HepG2 (cell line): ENCODE results near the gene NR2F6. TPM values are rescaled to one million over a fixed set of nuclear protein-coding genes. Genes with fewer than 3 reads are reported as not detected.
A peak's percentile ranks its signal among the peaks of the same experiment; 100 is the strongest.

ENCODE experiments used
- ERF ChIP-seq: IDR thresholded peaks from 2 replicates; pipeline ENCODE4 v1.6.1; 2018; ENCODE audit warnings: missing biosample characterization, missing genetic modification reagents
- HHEX ChIP-seq: IDR thresholded peaks from 2 replicates; pipeline ENCODE4 v1.6.1; 2016; ENCODE audit warnings: control low read depth
- KDM2A ChIP-seq: sonication (generic); formaldehyde crosslinking; IDR thresholded peaks from 2 replicates; pipeline ENCODE4 v1.4.0; 2020; ENCODE audit warnings: low read depth, missing genetic modification reagents, borderline replicate concordance
- MTF1 ChIP-seq: sonication (generic); formaldehyde crosslinking; IDR thresholded peaks from 2 replicates; pipeline ENCODE4 v1.5.0; 2020; ENCODE audit warnings: missing genetic modification reagents
- NFE2 ChIP-seq: sonication (generic); formaldehyde crosslinking; IDR thresholded peaks from 2 replicates; pipeline ENCODE4 v1.4.0; 2020; ENCODE audit warnings: missing genetic modification reagents
- PHF21A ChIP-seq: sonication (generic); formaldehyde crosslinking; IDR thresholded peaks from 2 replicates; pipeline ENCODE4 v1.5.0; 2020; ENCODE audit warnings: mild to moderate bottlenecking, missing genetic modification reagents
- TAF1 ChIP-seq: sonication (generic); formaldehyde crosslinking; IDR thresholded peaks from 2 replicates; pipeline ENCODE4 v1.4.0; 2020; ENCODE audit warnings: missing genetic modification reagents
- TBL1XR1 ChIP-seq: fragments of 150-350 bp; IDR thresholded peaks from 2 replicates; pipeline ENCODE4 v1.6.1; 2014; ENCODE audit warnings: borderline replicate concordance, low read length; ENCODE audit not compliant: partially characterized antibody
- TEAD3 ChIP-seq: optimal IDR thresholded peaks from 2 replicates; pipeline ENCODE3; 2016; ENCODE audit warnings: borderline replicate concordance
- ZNF3 ChIP-seq: IDR thresholded peaks from 2 replicates; pipeline ENCODE4 v1.7.0; 2017; ENCODE audit warnings: inconsistent platforms
- ZNF33B ChIP-seq: sonication (generic); formaldehyde crosslinking; IDR thresholded peaks from 2 replicates; pipeline ENCODE4 v1.5.1; 2020; ENCODE audit warnings: mild to moderate bottlenecking, missing genetic modification reagents
- ZNF547 ChIP-seq: sonication (generic); formaldehyde crosslinking; IDR thresholded peaks from 2 replicates; pipeline ENCODE4 v1.5.1; 2020; ENCODE audit warnings: mild to moderate bottlenecking, missing genetic modification reagents
- polyA plus RNA-seq, 8 experiments: library from polyadenylated mRNA; depleted of rRNA in 3 of 8; stranded (reverse) in 7 of 8; unstranded in 1 of 8; fragments of >200 nt; fragmentation: Illumina TruSeq in 4 of 8; extraction: Trizol in 4 of 8; gene quantifications; 2 replicates each; pipeline versions ENCODE4 v1.2.1 to v1.2.3, GENCODE V29; 2011 to 2016; ENCODE audit warnings: low read depth in 4 of 8, missing spikeins in 1 of 8, mixed read lengths in 1 of 8; ENCODE audit not compliant: insufficient read depth in 1 of 8
- total RNA-seq, 5 experiments: library from RNA; depleted of rRNA; stranded (reverse); fragments of >200 nt; fragmentation: Illumina TruSeq; extraction: Trizol; gene quantifications; 2 replicates each; pipeline ENCODE4 v1.2.3, GENCODE V29; 2016; ENCODE audit warnings: low read depth in 1 of 5
- TF ChIP-seq, protein P1 (sequence below): sonication (generic); formaldehyde crosslinking; IDR thresholded peaks from 2 replicates; pipeline ENCODE4 v1.8.1; 2022; ENCODE audit warnings: mild to moderate bottlenecking, missing genetic modification reagents
- TF ChIP-seq, protein P2 (sequence below), 2 experiments: sonication (generic) in 1 of 2; formaldehyde crosslinking in 1 of 2; IDR thresholded peaks; 2 replicates each; pipeline versions ENCODE4 v1.5.1 to v1.6.1; 2011 to 2020; ENCODE audit warnings: borderline replicate concordance in 1 of 2, low read depth in 1 of 2, low read length in 1 of 2, mild to moderate bottlenecking in 1 of 2, missing genetic modification reagents in 1 of 2, moderate library complexity in 1 of 2
- TF ChIP-seq, protein P3 (sequence below): sonication (generic); formaldehyde crosslinking; IDR thresholded peaks from 2 replicates; pipeline ENCODE4 v1.4.0; 2020; ENCODE audit warnings: missing genetic modification reagents, borderline replicate concordance
- TF ChIP-seq, protein P4 (sequence below): IDR thresholded peaks from 2 replicates; pipeline ENCODE4 v1.6.1; 2016
- TF ChIP-seq, protein P5 (sequence below): sonication (generic); formaldehyde crosslinking; IDR thresholded peaks from 2 replicates; pipeline ENCODE4 v1.5.0; 2020; ENCODE audit warnings: missing genetic modification reagents
- TF ChIP-seq, protein P6 (sequence below): sonication (generic); formaldehyde crosslinking; IDR thresholded peaks from 2 replicates; pipeline ENCODE4 v1.8.0; 2023; ENCODE audit warnings: mild to moderate bottlenecking, missing genetic modification reagents

The NR2F6 gene
- total and polyA plus RNA-seq, 2 of the 13 experiments (the other 11 are each of a cell fraction or from before 2014, with no cell fraction given), result 30.9 to 72.4 TPM

DNA sequence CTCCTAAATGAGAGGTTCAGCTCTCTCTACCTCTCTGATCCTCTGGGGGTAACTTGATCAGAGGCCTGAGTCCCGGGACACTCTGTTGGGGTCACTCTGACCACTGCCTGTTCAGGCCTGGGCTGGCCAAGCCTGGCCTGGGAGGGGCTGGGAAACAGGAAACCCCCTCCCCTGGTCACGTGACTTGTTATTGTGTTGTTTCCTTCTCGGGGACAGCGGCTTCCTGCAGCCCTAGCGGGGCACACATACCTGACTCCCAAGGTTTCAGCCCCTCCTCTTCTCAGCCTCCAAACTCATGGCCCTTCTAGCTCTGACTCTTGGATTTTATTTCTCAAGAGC, 18.9 kb upstream of the NR2F6 start, which contains the start of gene USHBP1 (continued):
- TF ChIP-seq PHF21A (CRISPR knock-in tag) (peak; percentile 42; the same call in 1 of the 2 replicates), TBL1XR1 (no peak), TEAD3 (no peak), KDM2A (CRISPR knock-in tag) (no peak), NFE2 (CRISPR knock-in tag) (no peak), HHEX (CRISPR knock-in tag) (no peak), TAF1 (CRISPR knock-in tag) (peak; percentile 43; the same call in 1 of the 2 replicates), ZNF33B (CRISPR knock-in tag) (no peak), ZNF547 (no peak), ERF (CRISPR knock-in tag) (0 out of 2 replicates have a peak, but pooled peaks have one; percentile 15), MTF1 (CRISPR knock-in tag) (no peak), ZNF3 (CRISPR knock-in tag) (no peak)
- TF ChIP-seq, protein P1, sequence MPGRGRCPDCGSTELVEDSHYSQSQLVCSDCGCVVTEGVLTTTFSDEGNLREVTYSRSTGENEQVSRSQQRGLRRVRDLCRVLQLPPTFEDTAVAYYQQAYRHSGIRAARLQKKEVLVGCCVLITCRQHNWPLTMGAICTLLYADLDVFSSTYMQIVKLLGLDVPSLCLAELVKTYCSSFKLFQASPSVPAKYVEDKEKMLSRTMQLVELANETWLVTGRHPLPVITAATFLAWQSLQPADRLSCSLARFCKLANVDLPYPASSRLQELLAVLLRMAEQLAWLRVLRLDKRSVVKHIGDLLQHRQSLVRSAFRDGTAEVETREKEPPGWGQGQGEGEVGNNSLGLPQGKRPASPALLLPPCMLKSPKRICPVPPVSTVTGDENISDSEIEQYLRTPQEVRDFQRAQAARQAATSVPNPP (CRISPR knock-in tag), result no peak
- TF ChIP-seq, protein P2, sequence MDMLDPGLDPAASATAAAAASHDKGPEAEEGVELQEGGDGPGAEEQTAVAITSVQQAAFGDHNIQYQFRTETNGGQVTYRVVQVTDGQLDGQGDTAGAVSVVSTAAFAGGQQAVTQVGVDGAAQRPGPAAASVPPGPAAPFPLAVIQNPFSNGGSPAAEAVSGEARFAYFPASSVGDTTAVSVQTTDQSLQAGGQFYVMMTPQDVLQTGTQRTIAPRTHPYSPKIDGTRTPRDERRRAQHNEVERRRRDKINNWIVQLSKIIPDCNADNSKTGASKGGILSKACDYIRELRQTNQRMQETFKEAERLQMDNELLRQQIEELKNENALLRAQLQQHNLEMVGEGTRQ (IDR thresholded peaks at IDR 0.05; ENCODE audit: low read depth, low read length), result peak; percentile 82
- TF ChIP-seq, protein P2 (CRISPR knock-in tag; IDR thresholded peaks at IDR 0.05; ENCODE audit: borderline replicate concordance), result peak; percentile 60; the same call in 1 of the 2 replicates
- TF ChIP-seq, protein P3, sequence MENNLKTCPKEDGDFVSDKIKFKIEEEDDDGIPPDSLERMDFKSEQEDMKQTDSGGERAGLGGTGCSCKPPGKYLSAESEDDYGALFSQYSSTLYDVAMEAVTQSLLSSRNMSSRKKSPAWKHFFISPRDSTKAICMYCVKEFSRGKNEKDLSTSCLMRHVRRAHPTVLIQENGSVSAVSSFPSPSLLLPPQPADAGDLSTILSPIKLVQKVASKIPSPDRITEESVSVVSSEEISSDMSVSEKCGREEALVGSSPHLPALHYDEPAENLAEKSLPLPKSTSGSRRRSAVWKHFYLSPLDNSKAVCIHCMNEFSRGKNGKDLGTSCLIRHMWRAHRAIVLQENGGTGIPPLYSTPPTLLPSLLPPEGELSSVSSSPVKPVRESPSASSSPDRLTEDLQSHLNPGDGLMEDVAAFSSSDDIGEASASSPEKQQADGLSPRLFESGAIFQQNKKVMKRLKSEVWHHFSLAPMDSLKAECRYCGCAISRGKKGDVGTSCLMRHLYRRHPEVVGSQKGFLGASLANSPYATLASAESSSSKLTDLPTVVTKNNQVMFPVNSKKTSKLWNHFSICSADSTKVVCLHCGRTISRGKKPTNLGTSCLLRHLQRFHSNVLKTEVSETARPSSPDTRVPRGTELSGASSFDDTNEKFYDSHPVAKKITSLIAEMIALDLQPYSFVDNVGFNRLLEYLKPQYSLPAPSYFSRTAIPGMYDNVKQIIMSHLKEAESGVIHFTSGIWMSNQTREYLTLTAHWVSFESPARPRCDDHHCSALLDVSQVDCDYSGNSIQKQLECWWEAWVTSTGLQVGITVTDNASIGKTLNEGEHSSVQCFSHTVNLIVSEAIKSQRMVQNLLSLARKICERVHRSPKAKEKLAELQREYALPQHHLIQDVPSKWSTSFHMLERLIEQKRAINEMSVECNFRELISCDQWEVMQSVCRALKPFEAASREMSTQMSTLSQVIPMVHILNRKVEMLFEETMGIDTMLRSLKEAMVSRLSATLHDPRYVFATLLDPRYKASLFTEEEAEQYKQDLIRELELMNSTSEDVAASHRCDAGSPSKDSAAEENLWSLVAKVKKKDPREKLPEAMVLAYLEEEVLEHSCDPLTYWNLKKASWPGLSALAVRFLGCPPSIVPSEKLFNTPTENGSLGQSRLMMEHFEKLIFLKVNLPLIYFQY (CRISPR knock-in tag), result no peak
- TF ChIP-seq, protein P4, sequence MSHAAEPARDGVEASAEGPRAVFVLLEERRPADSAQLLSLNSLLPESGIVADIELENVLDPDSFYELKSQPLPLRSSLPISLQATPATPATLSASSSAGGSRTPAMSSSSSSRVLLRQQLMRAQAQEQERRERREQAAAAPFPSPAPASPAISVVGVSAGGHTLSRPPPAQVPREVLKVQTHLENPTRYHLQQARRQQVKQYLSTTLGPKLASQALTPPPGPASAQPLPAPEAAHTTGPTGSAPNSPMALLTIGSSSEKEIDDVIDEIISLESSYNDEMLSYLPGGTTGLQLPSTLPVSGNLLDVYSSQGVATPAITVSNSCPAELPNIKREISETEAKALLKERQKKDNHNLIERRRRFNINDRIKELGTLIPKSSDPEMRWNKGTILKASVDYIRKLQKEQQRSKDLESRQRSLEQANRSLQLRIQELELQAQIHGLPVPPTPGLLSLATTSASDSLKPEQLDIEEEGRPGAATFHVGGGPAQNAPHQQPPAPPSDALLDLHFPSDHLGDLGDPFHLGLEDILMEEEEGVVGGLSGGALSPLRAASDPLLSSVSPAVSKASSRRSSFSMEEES, result peak; percentile 65; the same call in 1 of the 2 replicates
- TF ChIP-seq, protein P5, sequence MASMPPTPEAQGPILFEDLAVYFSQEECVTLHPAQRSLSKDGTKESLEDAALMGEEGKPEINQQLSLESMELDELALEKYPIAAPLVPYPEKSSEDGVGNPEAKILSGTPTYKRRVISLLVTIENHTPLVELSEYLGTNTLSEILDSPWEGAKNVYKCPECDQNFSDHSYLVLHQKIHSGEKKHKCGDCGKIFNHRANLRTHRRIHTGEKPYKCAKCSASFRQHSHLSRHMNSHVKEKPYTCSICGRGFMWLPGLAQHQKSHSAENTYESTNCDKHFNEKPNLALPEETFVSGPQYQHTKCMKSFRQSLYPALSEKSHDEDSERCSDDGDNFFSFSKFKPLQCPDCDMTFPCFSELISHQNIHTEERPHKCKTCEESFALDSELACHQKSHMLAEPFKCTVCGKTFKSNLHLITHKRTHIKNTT (CRISPR knock-in tag), result no peak
- TF ChIP-seq, protein P6, sequence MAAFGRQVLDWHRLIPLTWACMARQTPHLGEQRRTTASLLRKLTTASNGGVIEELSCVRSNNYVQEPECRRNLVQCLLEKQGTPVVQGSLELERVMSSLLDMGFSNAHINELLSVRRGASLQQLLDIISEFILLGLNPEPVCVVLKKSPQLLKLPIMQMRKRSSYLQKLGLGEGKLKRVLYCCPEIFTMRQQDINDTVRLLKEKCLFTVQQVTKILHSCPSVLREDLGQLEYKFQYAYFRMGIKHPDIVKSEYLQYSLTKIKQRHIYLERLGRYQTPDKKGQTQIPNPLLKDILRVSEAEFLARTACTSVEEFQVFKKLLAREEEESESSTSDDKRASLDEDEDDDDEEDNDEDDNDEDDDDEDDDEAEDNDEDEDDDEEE, result no peak
